ENCODE results near the gene ADH4. TPM values are rescaled to one million over a fixed set of nuclear protein-coding genes. Genes with fewer than 3 reads are reported as not detected.

ADH4 gene
- total and polyA plus RNA-seq, 2 experiments from 2014 or later = not detected

- TF ChIP-seq, protein P1, sequence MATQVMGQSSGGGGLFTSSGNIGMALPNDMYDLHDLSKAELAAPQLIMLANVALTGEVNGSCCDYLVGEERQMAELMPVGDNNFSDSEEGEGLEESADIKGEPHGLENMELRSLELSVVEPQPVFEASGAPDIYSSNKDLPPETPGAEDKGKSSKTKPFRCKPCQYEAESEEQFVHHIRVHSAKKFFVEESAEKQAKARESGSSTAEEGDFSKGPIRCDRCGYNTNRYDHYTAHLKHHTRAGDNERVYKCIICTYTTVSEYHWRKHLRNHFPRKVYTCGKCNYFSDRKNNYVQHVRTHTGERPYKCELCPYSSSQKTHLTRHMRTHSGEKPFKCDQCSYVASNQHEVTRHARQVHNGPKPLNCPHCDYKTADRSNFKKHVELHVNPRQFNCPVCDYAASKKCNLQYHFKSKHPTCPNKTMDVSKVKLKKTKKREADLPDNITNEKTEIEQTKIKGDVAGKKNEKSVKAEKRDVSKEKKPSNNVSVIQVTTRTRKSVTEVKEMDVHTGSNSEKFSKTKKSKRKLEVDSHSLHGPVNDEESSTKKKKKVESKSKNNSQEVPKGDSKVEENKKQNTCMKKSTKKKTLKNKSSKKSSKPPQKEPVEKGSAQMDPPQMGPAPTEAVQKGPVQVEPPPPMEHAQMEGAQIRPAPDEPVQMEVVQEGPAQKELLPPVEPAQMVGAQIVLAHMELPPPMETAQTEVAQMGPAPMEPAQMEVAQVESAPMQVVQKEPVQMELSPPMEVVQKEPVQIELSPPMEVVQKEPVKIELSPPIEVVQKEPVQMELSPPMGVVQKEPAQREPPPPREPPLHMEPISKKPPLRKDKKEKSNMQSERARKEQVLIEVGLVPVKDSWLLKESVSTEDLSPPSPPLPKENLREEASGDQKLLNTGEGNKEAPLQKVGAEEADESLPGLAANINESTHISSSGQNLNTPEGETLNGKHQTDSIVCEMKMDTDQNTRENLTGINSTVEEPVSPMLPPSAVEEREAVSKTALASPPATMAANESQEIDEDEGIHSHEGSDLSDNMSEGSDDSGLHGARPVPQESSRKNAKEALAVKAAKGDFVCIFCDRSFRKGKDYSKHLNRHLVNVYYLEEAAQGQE (IDR thresholded peaks at IDR 0.05; ENCODE audit: unreplicated experiment) = no peak
- TF ChIP-seq, protein P2, sequence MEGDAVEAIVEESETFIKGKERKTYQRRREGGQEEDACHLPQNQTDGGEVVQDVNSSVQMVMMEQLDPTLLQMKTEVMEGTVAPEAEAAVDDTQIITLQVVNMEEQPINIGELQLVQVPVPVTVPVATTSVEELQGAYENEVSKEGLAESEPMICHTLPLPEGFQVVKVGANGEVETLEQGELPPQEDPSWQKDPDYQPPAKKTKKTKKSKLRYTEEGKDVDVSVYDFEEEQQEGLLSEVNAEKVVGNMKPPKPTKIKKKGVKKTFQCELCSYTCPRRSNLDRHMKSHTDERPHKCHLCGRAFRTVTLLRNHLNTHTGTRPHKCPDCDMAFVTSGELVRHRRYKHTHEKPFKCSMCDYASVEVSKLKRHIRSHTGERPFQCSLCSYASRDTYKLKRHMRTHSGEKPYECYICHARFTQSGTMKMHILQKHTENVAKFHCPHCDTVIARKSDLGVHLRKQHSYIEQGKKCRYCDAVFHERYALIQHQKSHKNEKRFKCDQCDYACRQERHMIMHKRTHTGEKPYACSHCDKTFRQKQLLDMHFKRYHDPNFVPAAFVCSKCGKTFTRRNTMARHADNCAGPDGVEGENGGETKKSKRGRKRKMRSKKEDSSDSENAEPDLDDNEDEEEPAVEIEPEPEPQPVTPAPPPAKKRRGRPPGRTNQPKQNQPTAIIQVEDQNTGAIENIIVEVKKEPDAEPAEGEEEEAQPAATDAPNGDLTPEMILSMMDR (conservative IDR thresholded peaks at IDR 0.05; ENCODE audit: low read depth in 2 of 2) = no peak
These were observed 10.7 kb upstream of the ADH4 start (continued) for GRCh38 chr4:99154658-99155342.

GRCh38 chr4:99151995-99152394 is 7.9 kb upstream of the ADH4 start:
- Histone ChIP-seq H3K9me2 (ENCODE audit: insufficient read depth) (peaks cover 4% of the 10 kb centered on the region; the same call in 1 of the 2 replicates), H3F3A (replicated peaks; ENCODE audit: low read depth) (no peaks in the 10 kb centered on the region), H3K27me3 (ENCODE audit: insufficient read depth) (no peaks in the 10 kb centered on the region), H3K27ac (ENCODE audit: low read depth) (no peak overlapping the region), H2AFZ (no peak overlapping the region), H3K36me3 (ENCODE audit: insufficient read depth) (no peaks in the 10 kb centered on the region), H3K4me1 (ENCODE audit: insufficient read depth) (no peaks in the 10 kb centered on the region), H3K4me3 (no peak overlapping the region), H3K79me2 (replicated peaks; ENCODE audit: insufficient read depth) (no peaks in the 10 kb centered on the region), H3K4me2 (no peak overlapping the region), H4K20me1 (replicated peaks; ENCODE audit: insufficient read depth) (no peaks in the 10 kb centered on the region)
- peaks cover 27% of the 10 kb centered on the region for H3K36me3 Mint-ChIP-seq (ENCODE audit: low read depth)
- ATAC-seq (no peak), DNase-seq (ENCODE audit: low spot score) (no peak)
- H3K4me3 Mint-ChIP-seq = no peak overlapping the region
- H3K27ac Mint-ChIP-seq = no peak overlapping the region
- peaks cover 1% of the 10 kb centered on the region for H3K27me3 Mint-ChIP-seq (ENCODE audit: insufficient read depth, low read depth, poor library complexity)
- no peaks in the 10 kb centered on the region for H3K4me1 Mint-ChIP-seq
- peaks cover 34% of the 10 kb centered on the region for H3K9me3 Mint-ChIP-seq
- TF ChIP-seq, protein P1 (IDR thresholded peaks at IDR 0.05; ENCODE audit: unreplicated experiment) = no peak
- TF ChIP-seq NANOG (IDR thresholded peaks at IDR 0.05; ENCODE audit: borderline replicate concordance) (no peak), ZNF114 (CRISPR knock-in tag; IDR thresholded peaks at IDR 0.05) (no peak), STAT1 (IDR thresholded peaks at IDR 0.05; ENCODE audit: unreplicated experiment) (no peak)
- TF ChIP-seq, protein P2 (conservative IDR thresholded peaks at IDR 0.05; ENCODE audit: low read depth in 2 of 2) = no peak

All from GM23338 (cell line).